GM10847 (cell line): ENCODE measurements around the gene OR51D1.

Experiments
- POLR2A ChIP-seq: IDR thresholded peaks from 2 replicates; pipeline ENCODE4 v1.6.1; 2011; ENCODE audit not compliant: insufficient read length; ENCODE audit errors: extremely low read depth

The OR51D1 gene, protein sequence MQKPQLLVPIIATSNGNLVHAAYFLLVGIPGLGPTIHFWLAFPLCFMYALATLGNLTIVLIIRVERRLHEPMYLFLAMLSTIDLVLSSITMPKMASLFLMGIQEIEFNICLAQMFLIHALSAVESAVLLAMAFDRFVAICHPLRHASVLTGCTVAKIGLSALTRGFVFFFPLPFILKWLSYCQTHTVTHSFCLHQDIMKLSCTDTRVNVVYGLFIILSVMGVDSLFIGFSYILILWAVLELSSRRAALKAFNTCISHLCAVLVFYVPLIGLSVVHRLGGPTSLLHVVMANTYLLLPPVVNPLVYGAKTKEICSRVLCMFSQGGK

GRCh38 chr11:4636962-4637661 is at the start of gene OR51D1:
Gene OR51D1, plus strand, starts transcription at chr11:4637477. Its CDS starts 2,314 bp downstream, at chr11:4639791.
- TF ChIP-seq POLR2A, result no peak

- no peak for TF ChIP-seq POLR2A
Observed at GRCh38 chr11:4589017-4589416, 48.3 kb upstream of the OR51D1 start.

DNA sequence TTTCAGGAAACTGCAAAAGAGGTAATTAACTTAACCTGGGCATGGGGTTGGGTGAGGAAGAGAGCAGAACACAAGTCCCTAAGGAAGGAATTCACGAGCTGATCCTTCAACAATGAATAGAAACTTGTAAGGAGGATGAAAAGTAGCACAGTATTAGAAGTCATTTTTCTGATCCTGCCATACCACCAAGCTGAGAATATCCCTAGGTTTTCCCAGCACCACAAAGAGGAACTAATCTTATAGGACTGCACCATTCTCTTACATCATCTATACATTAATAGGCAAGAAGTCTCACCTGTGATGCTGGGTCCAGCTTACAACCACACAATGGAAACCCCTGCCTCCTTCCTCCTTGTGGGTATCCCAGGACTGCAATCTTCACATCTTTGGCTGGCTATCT is 43.5 kb upstream of the OR51D1 start, which contains the start of gene OR52I1:
Gene OR52I1, plus strand, starts transcription at position 301 of the 400 bp plus-strand sequence. Its CDS starts 0 bp downstream, at position 301.
- TF ChIP-seq POLR2A, result no peak

DNA sequence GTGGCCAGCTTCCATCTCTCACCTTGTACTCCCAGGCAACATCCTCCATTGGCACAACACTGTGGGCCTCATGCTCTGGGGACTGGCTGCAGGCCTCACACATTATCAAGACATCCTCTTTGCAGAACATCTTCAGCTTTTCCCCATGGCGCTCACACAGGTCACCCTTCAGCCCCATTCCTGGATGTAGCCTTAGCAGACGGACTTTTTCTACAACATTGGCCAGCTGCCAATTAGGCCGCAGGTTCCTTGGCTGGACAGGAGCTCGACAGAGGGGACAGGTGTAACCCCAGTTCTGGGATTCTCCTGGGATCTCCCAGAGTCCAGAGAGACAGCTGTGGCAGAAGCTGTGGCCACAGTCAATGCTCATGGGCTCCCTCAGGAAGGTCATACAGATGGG is 32.2 kb upstream of the OR51D1 start:
- TF ChIP-seq POLR2A, result no peak

DNA sequence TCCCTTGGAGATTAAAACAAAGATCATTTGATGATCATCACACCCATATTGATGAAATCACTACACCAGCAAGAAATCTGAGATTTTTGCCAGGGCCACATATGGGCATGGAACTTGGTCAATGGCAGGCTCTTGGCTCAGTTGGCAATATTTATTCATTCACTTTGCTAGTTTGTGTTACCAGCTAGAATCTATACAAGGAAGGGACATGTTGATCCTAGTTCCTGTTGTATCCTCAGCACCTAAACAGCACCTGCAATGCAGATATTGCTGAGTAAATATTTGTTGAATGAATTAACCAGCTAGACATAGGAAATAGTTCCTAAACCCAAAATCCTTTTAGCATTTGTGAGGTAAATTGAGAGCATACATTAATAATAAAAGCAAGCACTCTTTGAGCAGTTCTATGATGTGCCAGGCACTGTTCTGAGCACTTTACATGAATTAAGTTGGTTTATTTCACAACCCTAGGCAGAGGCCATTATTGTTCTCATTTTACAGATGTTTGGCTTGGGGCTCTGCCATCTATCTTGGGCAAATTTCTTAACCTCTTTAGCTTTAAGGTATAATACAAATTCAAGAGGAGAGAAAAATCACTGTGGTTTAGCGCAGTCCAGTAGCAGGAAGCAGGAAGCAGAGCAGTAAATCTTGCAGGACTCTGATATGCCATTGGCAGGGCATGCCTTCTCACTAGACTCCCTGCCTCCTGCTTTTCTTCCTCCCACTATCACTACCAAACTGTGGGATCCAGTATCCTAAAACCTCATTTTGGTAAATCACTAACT is 30.9 kb upstream of the OR51D1 start:
- TF ChIP-seq POLR2A, result no peak

DNA sequence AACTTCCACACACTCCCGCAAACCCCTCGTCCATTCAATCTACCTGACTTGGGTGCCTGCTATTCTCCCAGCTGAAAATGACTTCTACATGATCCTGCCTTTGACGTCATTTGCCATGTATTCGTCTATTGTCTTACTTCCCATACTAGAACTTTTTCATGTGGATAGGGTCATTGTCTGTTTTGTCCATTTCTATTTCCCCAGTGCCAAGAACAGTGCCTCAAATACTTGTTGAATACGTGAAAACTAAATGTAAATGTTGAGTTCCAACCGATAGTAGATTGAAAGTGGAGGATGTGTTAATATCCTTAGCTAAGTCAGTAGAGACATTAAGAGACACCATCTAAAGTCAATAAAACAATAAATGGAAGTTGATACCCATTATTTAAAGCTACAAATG is 30.2 kb upstream of the OR51D1 start:
- no peak for TF ChIP-seq POLR2A

GRCh38 chr11:4607781-4608666 is 29.3 kb upstream of the OR51D1 start, which contains the start of gene TRIM68:
Gene TRIM68, minus strand, starts transcription at chr11:4608231. Its CDS starts 2,727 bp downstream, at chr11:4605504.
- peak; percentile 52 for TF ChIP-seq POLR2A

DNA sequence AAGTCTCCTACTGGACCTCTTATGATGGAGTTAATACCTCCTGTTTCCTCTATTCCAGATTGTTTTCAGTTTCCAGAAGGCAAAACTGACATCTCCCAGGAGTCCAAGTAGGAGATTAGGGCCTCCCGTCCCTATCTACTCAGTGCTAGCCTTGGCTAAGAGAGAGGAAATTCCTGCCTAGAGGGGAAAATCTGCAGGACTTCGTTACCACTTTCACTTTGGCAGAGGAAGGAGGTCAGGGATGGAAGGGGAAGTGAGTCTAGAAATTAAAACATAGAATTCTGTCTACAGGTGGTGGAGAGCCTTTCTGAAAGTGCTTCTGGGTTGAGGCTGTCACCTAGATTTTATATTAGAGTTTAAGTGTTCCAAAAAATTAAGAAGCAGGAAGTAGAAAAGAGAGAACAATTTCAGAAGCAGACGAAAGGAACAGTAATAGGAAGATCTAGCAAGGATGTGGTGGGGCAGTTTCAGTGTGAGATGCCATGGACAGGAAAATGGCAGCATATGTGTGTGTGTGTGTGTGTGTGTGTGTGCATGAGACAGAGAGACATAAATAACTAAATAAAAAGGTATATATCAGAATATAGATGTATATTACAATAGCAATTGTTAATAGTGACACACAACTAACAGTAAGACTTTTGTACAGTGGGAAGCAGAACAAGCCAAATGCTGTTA is 26.9 kb upstream of the OR51D1 start:
- TF ChIP-seq POLR2A, result no peak

- TF ChIP-seq POLR2A, result no peak
Observed at GRCh38 chr11:4611986-4612385, 25.3 kb upstream of the OR51D1 start.

GRCh38 chr11:4615856-4616444 is 21.3 kb upstream of the OR51D1 start:
- TF ChIP-seq POLR2A, result no peak

DNA sequence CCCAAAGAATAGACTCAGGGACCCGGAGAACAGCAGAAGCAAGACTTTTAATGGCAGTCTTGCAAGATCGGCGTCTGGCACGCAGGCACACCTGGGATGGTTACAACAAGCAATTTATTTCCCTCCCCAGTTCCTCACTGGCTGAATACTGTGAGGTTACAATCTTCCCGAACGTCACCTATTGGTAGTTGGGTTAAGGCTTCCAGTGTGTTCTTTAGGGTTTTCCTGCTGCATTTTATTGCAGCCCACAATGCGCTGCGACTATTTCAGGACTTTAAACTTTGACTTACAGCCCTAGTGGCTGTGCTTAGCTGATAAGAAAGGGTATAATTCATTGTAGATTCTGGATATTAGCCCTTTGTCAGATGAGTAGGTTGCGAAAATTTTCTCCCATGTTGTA is 17.8 kb upstream of the OR51D1 start:
- no peak for TF ChIP-seq POLR2A

DNA sequence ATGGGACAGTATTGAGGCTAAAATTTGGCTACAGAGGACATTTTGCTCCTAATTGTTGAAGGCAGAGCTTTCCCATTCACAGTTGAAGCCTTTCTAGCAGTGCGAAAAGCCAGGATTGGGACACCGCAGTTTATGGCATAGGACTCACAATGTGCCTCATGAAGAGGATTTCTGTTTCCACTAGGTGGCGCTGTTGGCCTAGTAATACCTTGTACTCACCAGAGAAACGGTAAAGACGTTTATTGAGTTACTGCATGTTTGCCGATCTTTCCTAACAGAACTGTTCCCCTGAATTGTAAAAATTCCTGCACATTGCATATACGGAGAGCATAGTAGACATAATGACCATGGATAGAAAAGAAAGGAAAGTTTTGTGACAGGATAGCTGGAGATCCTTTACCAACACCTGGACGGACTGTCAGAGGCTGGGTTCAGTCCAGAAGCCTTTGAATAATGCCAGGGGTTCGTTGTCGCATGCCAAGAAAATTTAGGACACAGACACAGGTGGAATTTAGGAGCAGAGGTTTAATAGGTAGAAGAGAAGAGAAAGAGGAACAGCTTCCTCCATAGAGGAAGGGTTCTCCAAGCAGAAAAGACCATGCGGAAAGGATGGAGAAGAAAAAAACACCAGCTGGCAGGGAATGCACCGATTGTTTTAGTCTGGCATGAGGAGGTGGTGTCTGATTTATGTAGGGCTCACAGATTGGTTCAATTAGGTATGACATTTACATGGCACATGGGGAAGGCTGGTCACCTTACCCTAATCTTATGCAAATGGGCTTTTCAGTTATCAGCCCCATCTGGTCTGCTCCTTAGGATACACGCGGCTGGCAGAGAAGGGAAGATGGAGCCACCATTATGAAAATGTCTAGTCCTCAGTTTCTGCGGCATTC is 10.8 kb upstream of the OR51D1 start:
- no peak for TF ChIP-seq POLR2A

DNA sequence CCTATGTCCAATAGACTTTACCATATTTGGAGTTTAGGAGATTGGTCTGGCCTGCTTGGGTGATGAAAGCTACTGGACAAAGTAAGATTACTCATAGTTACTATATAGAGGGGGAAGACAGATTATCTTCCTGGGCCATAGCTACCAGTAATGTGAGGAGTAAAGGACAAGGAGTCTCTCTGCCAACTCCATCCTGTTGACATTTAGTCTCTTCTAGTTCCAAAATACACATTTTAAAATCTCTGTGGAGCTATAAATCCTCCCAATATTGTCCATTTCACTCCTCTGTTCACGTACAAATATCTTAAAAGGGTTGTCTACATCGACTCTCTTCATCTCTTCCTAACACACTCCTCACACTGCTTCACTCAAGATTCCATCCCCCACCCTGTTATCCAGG is 1.1 kb upstream of the OR51D1 start:
- no peak for TF ChIP-seq POLR2A
